Measurements from ENCODE around the gene B3GAT1.
A peak's percentile ranks its signal among the peaks of the same experiment; 100 is the strongest.

The B3GAT1 gene

GRCh38 chr11:134394311-134394710, 17.7 kb downstream of the B3GAT1 start:
- H3K27ac ChIP-seq = peak overlapping the region; percentile 25; the same call in 1 of the 2 replicates
- TF ChIP-seq CTCF (conservative IDR thresholded peaks at IDR 0.05) = no peak

- H3K27ac ChIP-seq = peak overlapping the region; percentile 25; the same call in 1 of the 2 replicates
- TF ChIP-seq CTCF (conservative IDR thresholded peaks at IDR 0.05) = peak; percentile 88
Observed at GRCh38 chr11:134393638-134394037, 18.4 kb downstream of the B3GAT1 start.

GRCh38 chr11:134392953-134393615, 19.0 kb downstream of the B3GAT1 start:
- TF ChIP-seq CTCF (conservative IDR thresholded peaks at IDR 0.05) = no peak
- H3K27ac ChIP-seq = no peak overlapping the region

GRCh38 chr11:134391656-134392055, 20.4 kb downstream of the B3GAT1 start:
- no peak for TF ChIP-seq CTCF (conservative IDR thresholded peaks at IDR 0.05)
- no peak overlapping the region for H3K27ac ChIP-seq

- TF ChIP-seq CTCF (conservative IDR thresholded peaks at IDR 0.05) = no peak
- H3K27ac ChIP-seq = no peak overlapping the region
Observed at GRCh38 chr11:134390706-134391569, 21.1 kb downstream of the B3GAT1 start.

GRCh38 chr11:134389464-134390180, 22.4 kb downstream of the B3GAT1 start:
- no peak for TF ChIP-seq CTCF (conservative IDR thresholded peaks at IDR 0.05)
- no peak overlapping the region for H3K27ac ChIP-seq

- no peak overlapping the region for H3K27ac ChIP-seq
- TF ChIP-seq CTCF (conservative IDR thresholded peaks at IDR 0.05) = no peak
Observed at GRCh38 chr11:134388590-134388989, 23.5 kb downstream of the B3GAT1 start.

Data from VCaP (cell line).